GM12891 (cell line): ENCODE data around the gene AGT.

Experiments
- PAX5 ChIP-seq: IDR thresholded peaks from 2 replicates; pipeline ENCODE4 v1.6.1; 2011; ENCODE audit warnings: low read length, moderate library complexity, mild to moderate bottlenecking; ENCODE audit not compliant: insufficient read depth, severe bottlenecking
- POLR2A ChIP-seq: IDR thresholded peaks from 2 replicates; pipeline ENCODE4 v1.6.1; 2011; ENCODE audit warnings: low read depth, low read length, control low read depth
- POLR2AphosphoS5 ChIP-seq: IDR thresholded peaks from 2 replicates; pipeline ENCODE4 v1.6.1; 2011; ENCODE audit warnings: low read depth, low read length, control low read depth
- POU2F2 ChIP-seq: IDR thresholded peaks from 2 replicates; pipeline ENCODE4 v1.6.1; 2011; ENCODE audit warnings: low read depth, mild to moderate bottlenecking, control low read depth, low read length, moderate library complexity
- SPI1 ChIP-seq: IDR thresholded peaks from 2 replicates; pipeline ENCODE4 v1.6.1; 2011; ENCODE audit warnings: low read depth, low read length, control low read depth
- TAF1 ChIP-seq: IDR thresholded peaks from 2 replicates; pipeline ENCODE4 v1.6.1; 2011; ENCODE audit warnings: low read depth, low read length, control low read depth

DNA sequence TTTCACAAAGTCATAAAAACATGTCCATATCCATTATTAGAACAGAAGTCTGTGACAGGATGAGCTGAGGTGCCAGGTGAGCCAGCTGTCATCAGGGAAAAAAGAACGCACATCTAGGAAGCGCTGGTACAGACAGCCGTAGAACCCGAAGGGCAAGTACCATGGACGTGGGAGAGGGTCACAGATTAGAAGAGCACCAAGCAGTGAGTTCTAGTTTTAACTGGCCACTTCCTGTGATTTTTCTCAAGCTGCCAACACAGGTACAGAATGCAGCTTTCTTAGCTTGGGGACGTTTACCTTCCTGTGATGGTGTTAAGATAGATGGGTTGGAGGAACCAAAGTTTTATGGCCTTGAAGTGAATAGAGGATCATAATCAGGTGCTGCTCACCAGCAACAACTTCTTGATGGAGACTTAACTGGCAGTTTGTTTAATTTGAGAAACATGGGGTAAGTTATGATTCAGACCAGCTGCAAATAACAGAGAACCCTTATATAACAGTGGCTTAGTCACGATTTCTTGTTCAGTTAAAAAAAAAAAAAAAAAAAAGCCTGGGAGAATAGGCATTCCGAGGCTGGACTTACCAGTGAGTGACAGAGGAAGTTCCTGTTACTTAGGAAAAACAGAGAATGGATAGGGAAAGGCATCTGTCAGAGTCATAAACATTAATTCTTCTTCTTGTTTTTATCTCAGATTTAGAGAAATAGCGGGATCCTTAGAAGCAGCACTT, 30.9 kb downstream of the AGT start:
- TF ChIP-seq POLR2A (no peak), POLR2AphosphoS5 (no peak), TAF1 (no peak), SPI1 (no peak), POU2F2 (no peak), PAX5 (no peak)
